HEK293T (cell line): ENCODE data around the gene TTC39B.

Experiments used
- ARNT ChIP-seq: fragments of 450-650 bp; IDR thresholded peaks from 2 replicates; pipeline ENCODE4 v1.6.1; 2017; ENCODE audit warnings: mild to moderate bottlenecking
- BHLHE40 ChIP-seq: fragments of 450-650 bp; IDR thresholded peaks from 2 replicates; pipeline ENCODE4 v1.6.1; 2016; ENCODE audit warnings: mild to moderate bottlenecking, moderate library complexity, borderline replicate concordance
- ELF4 ChIP-seq: fragments of 450-650 bp; IDR thresholded peaks from 2 replicates; pipeline ENCODE4 v1.6.1; 2017; ENCODE audit warnings: antibody characterized with exemption
- HDGF ChIP-seq: fragments of 450-650 bp; IDR thresholded peaks from 2 replicates; pipeline ENCODE4 v1.6.1; 2017; ENCODE audit warnings: antibody characterized with exemption, borderline replicate concordance
- LEF1 ChIP-seq: fragments of 450-650 bp; IDR thresholded peaks from 2 replicates; pipeline ENCODE4 v1.6.1; 2017; ENCODE audit warnings: mild to moderate bottlenecking, borderline replicate concordance
- NFRKB ChIP-seq: fragments of 450-650 bp; IDR thresholded peaks from 2 replicates; pipeline ENCODE4 v1.6.1; 2016; ENCODE audit warnings: mild to moderate bottlenecking, moderate library complexity
- SP1 ChIP-seq: fragments of 450-650 bp; IDR thresholded peaks from 2 replicates; pipeline ENCODE4 v1.6.1; 2017
- SUZ12 ChIP-seq: fragments of 450-650 bp; IDR thresholded peaks from 2 replicates; pipeline ENCODE4 v1.6.1; 2016; ENCODE audit warnings: mild to moderate bottlenecking
- TARDBP ChIP-seq: fragments of 450-650 bp; IDR thresholded peaks from 2 replicates; pipeline ENCODE4 v1.6.1; 2016
- ZNF384 ChIP-seq: fragments of 450-650 bp; IDR thresholded peaks from 2 replicates; pipeline ENCODE4 v1.6.1; 2016
- TF ChIP-seq, protein P1 (sequence below): fragments of 450-650 bp; IDR thresholded peaks from 2 replicates; pipeline ENCODE4 v1.6.1; 2016

DNA sequence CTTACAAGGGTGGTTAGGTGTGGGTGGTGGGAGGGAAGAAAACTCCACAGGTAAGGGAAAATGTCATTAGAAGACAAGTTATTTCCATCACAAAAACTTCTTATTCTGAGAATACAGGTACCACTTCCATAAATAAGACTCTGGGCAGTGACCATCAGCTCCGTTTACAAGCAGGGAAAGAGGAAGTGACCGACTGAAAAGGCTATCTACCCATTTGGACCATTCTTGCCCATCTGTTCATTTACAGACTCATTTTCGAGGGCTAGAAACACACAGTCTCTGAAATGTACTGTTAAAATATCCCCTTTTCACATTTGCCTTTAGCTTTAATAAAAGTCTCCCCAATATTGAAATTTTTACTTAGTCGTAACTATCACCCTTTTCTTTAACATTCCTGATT is 79.5 kb downstream of the TTC39B start:
- TF ChIP-seq ARNT (no peak), SUZ12 (no peak), SP1 (no peak), NFRKB (no peak), TARDBP (no peak), LEF1 (no peak), ELF4 (no peak), ZNF384 (no peak), HDGF (no peak), BHLHE40 (no peak)
- TF ChIP-seq, protein P1, sequence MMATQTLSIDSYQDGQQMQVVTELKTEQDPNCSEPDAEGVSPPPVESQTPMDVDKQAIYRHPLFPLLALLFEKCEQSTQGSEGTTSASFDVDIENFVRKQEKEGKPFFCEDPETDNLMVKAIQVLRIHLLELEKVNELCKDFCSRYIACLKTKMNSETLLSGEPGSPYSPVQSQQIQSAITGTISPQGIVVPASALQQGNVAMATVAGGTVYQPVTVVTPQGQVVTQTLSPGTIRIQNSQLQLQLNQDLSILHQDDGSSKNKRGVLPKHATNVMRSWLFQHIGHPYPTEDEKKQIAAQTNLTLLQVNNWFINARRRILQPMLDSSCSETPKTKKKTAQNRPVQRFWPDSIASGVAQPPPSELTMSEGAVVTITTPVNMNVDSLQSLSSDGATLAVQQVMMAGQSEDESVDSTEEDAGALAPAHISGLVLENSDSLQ = no peak
